Neural progenitor cell (in vitro differentiated cells): ENCODE measurements around the gene SEC16A. TPM values are rescaled to one million over a fixed set of nuclear protein-coding genes. Genes with fewer than 3 reads are reported as not detected.
A peak's percentile ranks its signal among the peaks of the same experiment; 100 is the strongest.

Source experiments
- DNase-seq: peaks from one replicate; pipeline ENCODE4 v3.0.0-alpha.2; 2016; ENCODE audit warnings: low spot score
- H2AFZ ChIP-seq: fragments of 200-600 bp; sonication (generic); replicated peaks from 2 replicates; pipeline ENCODE4 v1.6.1; 2016; ENCODE audit warnings: antibody characterized with exemption
- H3F3A ChIP-seq: fragments of 200-600 bp; sonication (generic); 2 replicates; pipeline ENCODE4 v1.6.1; 2016; ENCODE audit warnings: antibody characterized with exemption, low read depth
- H3K27ac ChIP-seq: fragments of 200-600 bp; sonication (generic); 2 replicates; pipeline ENCODE4 v1.5.1; 2016; ENCODE audit warnings: mild to moderate bottlenecking
- H3K27me3 ChIP-seq: fragments of 200-600 bp; sonication (generic); 2 replicates; pipeline ENCODE4 v1.6.1; 2016; ENCODE audit warnings: mild to moderate bottlenecking, moderate library complexity
- H3K36me3 ChIP-seq: fragments of 200-600 bp; sonication (generic); 2 replicates; pipeline ENCODE4 v1.5.1; 2016
- H3K4me1 ChIP-seq: fragments of 200-600 bp; sonication (generic); 2 replicates; pipeline ENCODE4 v1.6.1; 2016; ENCODE audit warnings: mixed run types
- H3K4me2 ChIP-seq: fragments of 200-600 bp; sonication (generic); 2 replicates; pipeline ENCODE4 v1.6.1; 2016
- H3K4me3 ChIP-seq: fragments of 200-600 bp; sonication (generic); 2 replicates; pipeline ENCODE4 v1.5.1; 2016
- H3K79me2 ChIP-seq: fragments of 200-600 bp; sonication (generic); 2 replicates; pipeline ENCODE4 v1.6.1; 2016; ENCODE audit warnings: low read depth
- H3K9ac ChIP-seq: fragments of 200-600 bp; sonication (generic); 2 replicates; pipeline ENCODE4 v1.6.1; 2016
- H3K9me3 ChIP-seq: fragments of 200-600 bp; sonication (generic); 2 replicates; pipeline ENCODE4 v1.5.1; 2016; ENCODE audit warnings: low read depth
- H4K20me1 ChIP-seq: fragments of 200-600 bp; sonication (generic); 2 replicates; pipeline ENCODE4 v1.6.1; 2016; ENCODE audit warnings: low read depth
- H3K27ac Mint-ChIP-seq: 3 replicates; pipeline ENCODE4 v1.8.0; 2021; ENCODE audit warnings: mixed read lengths
- H3K27me3 Mint-ChIP-seq: 2 replicates; pipeline ENCODE4 v1.8.0; 2022; ENCODE audit warnings: low read depth, mild to moderate bottlenecking, inconsistent platforms, moderate library complexity, mixed read lengths; ENCODE audit not compliant: insufficient read depth
- H3K36me3 Mint-ChIP-seq: 3 replicates; pipeline ENCODE4 v1.8.0; 2021; ENCODE audit warnings: mixed read lengths
- H3K4me1 Mint-ChIP-seq: 3 replicates; pipeline ENCODE4 v1.8.0; 2021; ENCODE audit warnings: mixed read lengths
- H3K4me3 Mint-ChIP-seq: 3 replicates; pipeline ENCODE4 v1.8.0; 2021; ENCODE audit warnings: mild to moderate bottlenecking, moderate library complexity, mixed read lengths
- H3K9me3 Mint-ChIP-seq: 3 replicates; pipeline ENCODE4 v1.8.0; 2020; ENCODE audit warnings: mixed read lengths
- CTCF ChIP-seq: fragments of 200-600 bp; sonication (generic); IDR thresholded peaks from 2 replicates; pipeline ENCODE4 v1.5.1; 2017; ENCODE audit warnings: antibody characterized with exemption, mild to moderate bottlenecking
- EZH2 ChIP-seq: fragments of 200-600 bp; sonication (generic); IDR thresholded peaks from 2 replicates; pipeline ENCODE4 v1.6.1; 2017; ENCODE audit warnings: antibody characterized with exemption, mild to moderate bottlenecking, moderate library complexity
- EZH2phosphoT487 ChIP-seq: fragments of 200-600 bp; sonication (generic); IDR thresholded peaks from 2 replicates; pipeline ENCODE4 v1.6.1; 2017; ENCODE audit warnings: antibody characterized with exemption
- total RNA-seq: library from RNA; depleted of rRNA; stranded (reverse); fragments of >200 nt; gene quantifications from 2 replicates; pipeline ENCODE4 v1.2.3, GENCODE V29; 2015; ENCODE audit warnings: low replicate concordance

Gene SEC16A
- total RNA-seq, 1 donor from 2014 or later: 16.8 TPM

GRCh38 chr9:136494012-136494411 lies 11.2 kb upstream of the SEC16A start:
- no peaks in the 10 kb centered on the region for H3K4me1 ChIP-seq
- H3K9me3 ChIP-seq: no peaks in the 10 kb centered on the region
- no peak overlapping the region for H2AFZ ChIP-seq
- no peak for TF ChIP-seq EZH2phosphoT487
- no peak for TF ChIP-seq CTCF
- TF ChIP-seq EZH2: no peak
- H3K9ac ChIP-seq: peak overlapping the region; percentile 37
- no peak overlapping the region for H3K27ac Mint-ChIP-seq
- peaks cover 14% of the 10 kb centered on the region for H3F3A ChIP-seq
- H3K36me3 ChIP-seq: no peaks in the 10 kb centered on the region
- H3K4me3 Mint-ChIP-seq: no peak overlapping the region
- H3K27me3 Mint-ChIP-seq: no peaks in the 10 kb centered on the region
- H3K79me2 ChIP-seq: no peaks in the 10 kb centered on the region
- no peak for DNase-seq
- H3K4me1 Mint-ChIP-seq: peaks cover 3% of the 10 kb centered on the region
- peak overlapping the region; percentile 12 for H3K27ac ChIP-seq
- H3K27me3 ChIP-seq: no peaks in the 10 kb centered on the region
- no peak overlapping the region for H3K4me3 ChIP-seq
- H3K4me2 ChIP-seq: no peak overlapping the region
- no peaks in the 10 kb centered on the region for H3K9me3 Mint-ChIP-seq
- H3K36me3 Mint-ChIP-seq: peaks cover 9% of the 10 kb centered on the region
- peaks cover 17% of the 10 kb centered on the region for H4K20me1 ChIP-seq

- no peak overlapping the region for H3K4me2 ChIP-seq
- H2AFZ ChIP-seq: no peak overlapping the region
- no peak overlapping the region for H3K27ac Mint-ChIP-seq
- TF ChIP-seq CTCF (no peak), EZH2phosphoT487 (no peak), EZH2 (no peak)
- H3K4me1 Mint-ChIP-seq: peaks cover 3% of the 10 kb centered on the region
- peaks cover 14% of the 10 kb centered on the region for H3F3A ChIP-seq
- no peaks in the 10 kb centered on the region for H3K79me2 ChIP-seq
- no peak overlapping the region for H3K4me3 Mint-ChIP-seq
- DNase-seq: no peak
- no peaks in the 10 kb centered on the region for H3K9me3 Mint-ChIP-seq
- no peaks in the 10 kb centered on the region for H3K27me3 ChIP-seq
- no peaks in the 10 kb centered on the region for H3K9me3 ChIP-seq
- no peaks in the 10 kb centered on the region for H3K4me1 ChIP-seq
- no peak overlapping the region for H3K4me3 ChIP-seq
- H3K36me3 Mint-ChIP-seq: peaks cover 5% of the 10 kb centered on the region
- peak overlapping the region; percentile 37 for H3K9ac ChIP-seq
- H3K27ac ChIP-seq: peak overlapping the region; percentile 12
- H3K27me3 Mint-ChIP-seq: peaks cover 2% of the 10 kb centered on the region
- no peaks in the 10 kb centered on the region for H3K36me3 ChIP-seq
- H4K20me1 ChIP-seq: peaks cover 17% of the 10 kb centered on the region
Measured at GRCh38 chr9:136493567-136493971, 10.7 kb upstream of the SEC16A start.

- Histone ChIP-seq H3K9me3 (no peaks in the 10 kb centered on the region), H3K4me1 (no peaks in the 10 kb centered on the region), H3K27ac (peak overlapping the region; percentile 40), H3F3A (peaks cover 14% of the 10 kb centered on the region), H3K79me2 (no peaks in the 10 kb centered on the region), H3K4me3 (no peak overlapping the region), H3K4me2 (no peak overlapping the region), H3K27me3 (no peaks in the 10 kb centered on the region), H2AFZ (no peak overlapping the region), H4K20me1 (peaks cover 17% of the 10 kb centered on the region), H3K9ac (no peak overlapping the region), H3K36me3 (no peaks in the 10 kb centered on the region)
- Mint-ChIP-seq H3K9me3 (no peaks in the 10 kb centered on the region), H3K27me3 (peaks cover 5% of the 10 kb centered on the region), H3K4me1 (peaks cover 6% of the 10 kb centered on the region), H3K36me3 (peaks cover 5% of the 10 kb centered on the region), H3K27ac (peak overlapping the region; percentile 78), H3K4me3 (no peak overlapping the region)
- peak; percentile 25 for DNase-seq
- TF ChIP-seq EZH2phosphoT487: no peak
Measured at GRCh38 chr9:136492978-136493522, 10.2 kb upstream of the SEC16A start.

GRCh38 chr9:136489731-136490130 lies 6.9 kb upstream of the SEC16A start:
- peaks cover 21% of the 10 kb centered on the region for H4K20me1 ChIP-seq
- H3K36me3 ChIP-seq: no peaks in the 10 kb centered on the region
- Mint-ChIP-seq H3K27ac (no peak overlapping the region), H3K27me3 (peaks cover 5% of the 10 kb centered on the region), H3K4me3 (no peak overlapping the region), H3K36me3 (peaks cover 3% of the 10 kb centered on the region), H3K4me1 (peaks cover 22% of the 10 kb centered on the region), H3K9me3 (no peaks in the 10 kb centered on the region)
- no peaks in the 10 kb centered on the region for H3K4me1 ChIP-seq
- TF ChIP-seq EZH2phosphoT487 (no peak), EZH2 (no peak), CTCF (no peak)
- peaks cover under 1% of the 10 kb centered on the region for H3K79me2 ChIP-seq
- no peak overlapping the region for H3K4me3 ChIP-seq
- H2AFZ ChIP-seq: no peak overlapping the region
- H3F3A ChIP-seq: peaks cover 16% of the 10 kb centered on the region
- DNase-seq: no peak
- H3K27me3 ChIP-seq: no peaks in the 10 kb centered on the region
- H3K9me3 ChIP-seq: no peaks in the 10 kb centered on the region
- H3K27ac ChIP-seq: no peak overlapping the region
- no peak overlapping the region for H3K4me2 ChIP-seq
- H3K9ac ChIP-seq: no peak overlapping the region
